ENCODE measurements around the gene DMXL1.

DMXL1 gene

DNA sequence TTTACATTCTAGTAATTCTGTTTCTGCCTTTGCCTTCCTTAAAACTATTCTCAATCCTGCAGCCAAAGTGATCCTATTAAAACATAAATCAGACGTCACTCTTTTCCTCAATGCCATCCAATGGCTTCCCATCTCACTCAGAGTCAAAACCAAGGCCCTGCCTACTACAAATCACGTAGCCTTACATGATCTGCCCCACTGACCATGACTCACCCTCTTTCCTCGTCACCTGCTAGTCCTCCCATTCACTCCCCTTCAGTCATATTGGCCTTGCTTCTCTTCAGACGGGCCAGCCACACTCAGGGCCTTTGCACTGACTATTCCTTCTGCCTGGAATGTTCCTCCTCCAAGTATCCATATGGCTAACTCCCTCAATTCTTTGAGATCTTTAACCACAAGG is 39.0 kb upstream of the DMXL1 start:
- no peak for DNase-seq

DNA sequence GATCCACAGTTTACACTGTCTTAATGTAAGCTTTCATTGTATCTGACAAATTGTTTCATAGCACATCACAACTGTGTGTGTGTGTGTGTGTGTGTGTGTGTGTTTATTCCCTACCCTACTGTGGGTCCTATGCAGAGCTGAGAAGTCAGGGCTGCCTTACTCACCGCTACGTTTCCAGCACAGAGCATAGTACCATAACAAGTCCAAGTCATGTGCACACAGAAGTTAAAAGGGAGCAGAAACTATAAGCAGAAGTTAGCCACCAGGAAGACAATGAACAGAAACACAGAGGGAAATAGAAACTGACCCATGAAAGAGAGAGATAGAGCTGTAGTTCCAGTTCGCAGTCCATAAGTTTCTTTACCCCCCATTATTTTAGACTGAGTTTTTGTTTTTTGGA is 38.2 kb upstream of the DMXL1 start:
- H3K27ac ChIP-seq (ENCODE audit: low read length): peak overlapping the region; percentile 45
- 0 out of 2 replicates have a peak overlapping the region, but pooled peaks have one; percentile 15 for H2AFZ ChIP-seq (ENCODE audit: low read depth, low read length)
- ATAC-seq (ENCODE audit: insufficient read depth, low read depth): no peak

More for the DNA sequence above, 39.0 kb upstream of the DMXL1 start:
- Histone ChIP-seq H2AFZ (ENCODE audit: low read depth, low read length) (peak overlapping the region; percentile 71), H3K36me3 (ENCODE audit: insufficient read depth, low read length) (no peaks in the 10 kb centered on the region), H3K79me2 (ENCODE audit: insufficient read depth, low read length) (no peaks in the 10 kb centered on the region), H4K20me1 (ENCODE audit: insufficient read depth, low read length) (no peaks in the 10 kb centered on the region), H3K9me3 (ENCODE audit: insufficient read depth, low read length, severe bottlenecking) (no peaks in the 10 kb centered on the region), H3K9ac (ENCODE audit: low read depth, low read length) (peak overlapping the region; percentile 35), H3K27me3 (ENCODE audit: insufficient read depth, low read length, poor library complexity) (no peaks in the 10 kb centered on the region), H3K4me3 (ENCODE audit: low read depth in 1 of 2, low read length in 2 of 2) (no peak overlapping the region), H3K4me1 (ENCODE audit: insufficient read depth, low read length) (peaks cover 26% of the 10 kb centered on the region), H3K27ac (ENCODE audit: low read length) (peak overlapping the region; percentile 82), H3K4me2 (ENCODE audit: insufficient read depth, low read length) (peak overlapping the region; percentile 46)
- peak; percentile 38 for ATAC-seq (ENCODE audit: insufficient read depth, low read depth)
- TF ChIP-seq, protein P1, sequence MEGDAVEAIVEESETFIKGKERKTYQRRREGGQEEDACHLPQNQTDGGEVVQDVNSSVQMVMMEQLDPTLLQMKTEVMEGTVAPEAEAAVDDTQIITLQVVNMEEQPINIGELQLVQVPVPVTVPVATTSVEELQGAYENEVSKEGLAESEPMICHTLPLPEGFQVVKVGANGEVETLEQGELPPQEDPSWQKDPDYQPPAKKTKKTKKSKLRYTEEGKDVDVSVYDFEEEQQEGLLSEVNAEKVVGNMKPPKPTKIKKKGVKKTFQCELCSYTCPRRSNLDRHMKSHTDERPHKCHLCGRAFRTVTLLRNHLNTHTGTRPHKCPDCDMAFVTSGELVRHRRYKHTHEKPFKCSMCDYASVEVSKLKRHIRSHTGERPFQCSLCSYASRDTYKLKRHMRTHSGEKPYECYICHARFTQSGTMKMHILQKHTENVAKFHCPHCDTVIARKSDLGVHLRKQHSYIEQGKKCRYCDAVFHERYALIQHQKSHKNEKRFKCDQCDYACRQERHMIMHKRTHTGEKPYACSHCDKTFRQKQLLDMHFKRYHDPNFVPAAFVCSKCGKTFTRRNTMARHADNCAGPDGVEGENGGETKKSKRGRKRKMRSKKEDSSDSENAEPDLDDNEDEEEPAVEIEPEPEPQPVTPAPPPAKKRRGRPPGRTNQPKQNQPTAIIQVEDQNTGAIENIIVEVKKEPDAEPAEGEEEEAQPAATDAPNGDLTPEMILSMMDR (IDR thresholded peaks at IDR 0.05; ENCODE audit: borderline replicate concordance, extremely low read depth, low read length, poor library complexity, severe bottlenecking): no peak
- TF ChIP-seq EZH2 (IDR thresholded peaks at IDR 0.05; ENCODE audit: borderline replicate concordance, low read depth, low read length, severe bottlenecking): no peak

DNA sequence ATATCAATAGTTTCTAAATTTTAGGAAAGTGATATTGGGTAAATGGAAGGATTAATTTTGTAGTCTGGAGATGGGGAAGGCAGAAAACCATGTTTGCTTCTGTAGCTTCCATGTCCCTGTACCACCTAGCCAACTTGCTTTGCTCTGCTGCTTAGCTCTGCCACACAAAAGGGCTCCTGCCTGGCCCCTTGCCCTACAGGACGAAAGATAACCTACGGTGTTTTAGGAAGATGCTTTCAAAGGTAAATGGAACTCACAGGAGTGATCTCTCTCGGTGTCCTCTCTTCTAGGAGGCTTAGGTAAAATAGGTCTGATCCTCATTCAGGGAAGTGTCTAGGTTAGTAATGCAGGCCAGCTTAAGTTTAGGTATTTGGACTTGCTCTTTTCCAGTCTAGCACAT is 37.8 kb upstream of the DMXL1 start:
- no peaks in the 10 kb centered on the region for H3K27me3 ChIP-seq (ENCODE audit: insufficient read depth, low read length, poor library complexity)
- H3K4me2 ChIP-seq (ENCODE audit: insufficient read depth, low read length): no peak overlapping the region
- DNase-seq (no peak), ATAC-seq (ENCODE audit: insufficient read depth, low read depth) (no peak)
- peaks cover 26% of the 10 kb centered on the region for H3K4me1 ChIP-seq (ENCODE audit: insufficient read depth, low read length)
- TF ChIP-seq EZH2 (IDR thresholded peaks at IDR 0.05; ENCODE audit: borderline replicate concordance, low read depth, low read length, severe bottlenecking): no peak
- TF ChIP-seq, protein P1 (IDR thresholded peaks at IDR 0.05; ENCODE audit: borderline replicate concordance, extremely low read depth, low read length, poor library complexity, severe bottlenecking): no peak
- no peaks in the 10 kb centered on the region for H3K79me2 ChIP-seq (ENCODE audit: insufficient read depth, low read length)
- H3K36me3 ChIP-seq (ENCODE audit: insufficient read depth, low read length): no peaks in the 10 kb centered on the region
- H3K9ac ChIP-seq (ENCODE audit: low read depth, low read length): no peak overlapping the region
- H3K27ac ChIP-seq (ENCODE audit: low read length): peak overlapping the region; percentile 52; the same call in 1 of the 2 replicates
- no peaks in the 10 kb centered on the region for H4K20me1 ChIP-seq (ENCODE audit: insufficient read depth, low read length)
- H3K4me3 ChIP-seq (ENCODE audit: low read depth in 1 of 2, low read length in 2 of 2): no peak overlapping the region
- no peaks in the 10 kb centered on the region for H3K9me3 ChIP-seq (ENCODE audit: insufficient read depth, low read length, severe bottlenecking)
- peak overlapping the region; percentile 58 for H2AFZ ChIP-seq (ENCODE audit: low read depth, low read length)

More for the DNA sequence above, 38.2 kb upstream of the DMXL1 start:
- H3K4me1 ChIP-seq (ENCODE audit: insufficient read depth, low read length): peaks cover 26% of the 10 kb centered on the region
- H3K79me2 ChIP-seq (ENCODE audit: insufficient read depth, low read length): no peaks in the 10 kb centered on the region
- H3K9ac ChIP-seq (ENCODE audit: low read depth, low read length): no peak overlapping the region
- TF ChIP-seq, protein P1 (IDR thresholded peaks at IDR 0.05; ENCODE audit: borderline replicate concordance, extremely low read depth, low read length, poor library complexity, severe bottlenecking): no peak
- no peak for TF ChIP-seq EZH2 (IDR thresholded peaks at IDR 0.05; ENCODE audit: borderline replicate concordance, low read depth, low read length, severe bottlenecking)
- no peaks in the 10 kb centered on the region for H3K9me3 ChIP-seq (ENCODE audit: insufficient read depth, low read length, severe bottlenecking)
- H3K4me3 ChIP-seq (ENCODE audit: low read depth in 1 of 2, low read length in 2 of 2): no peak overlapping the region
- H3K4me2 ChIP-seq (ENCODE audit: insufficient read depth, low read length): no peak overlapping the region
- DNase-seq: no peak
- H4K20me1 ChIP-seq (ENCODE audit: insufficient read depth, low read length): no peaks in the 10 kb centered on the region
- no peaks in the 10 kb centered on the region for H3K27me3 ChIP-seq (ENCODE audit: insufficient read depth, low read length, poor library complexity)
- no peaks in the 10 kb centered on the region for H3K36me3 ChIP-seq (ENCODE audit: insufficient read depth, low read length)
